NCI-H2029 treated with DMSO at 0.1 percent for 48 hours (cell line): ENCODE measurements around the gene GRIN2A.

Experiments used
- DNase-seq: peaks from one replicate; lab custom pipeline; 2025; lab: John Stamatoyannopoulos, UW

Gene GRIN2A

GRCh38 chr16:9911989-9912388 lies 270.2 kb downstream of the GRIN2A start:
- no peak for DNase-seq

- no peak for DNase-seq
These were observed 271.0 kb downstream of the GRIN2A start for GRCh38 chr16:9911231-9911630.

- DNase-seq = no peak
These were observed 273.0 kb downstream of the GRIN2A start for GRCh38 chr16:9909072-9909825.

- peak; percentile 11 for DNase-seq
These were observed 273.6 kb downstream of the GRIN2A start for GRCh38 chr16:9908613-9909012.

GRCh38 chr16:9907752-9908151 lies 274.5 kb downstream of the GRIN2A start:
- DNase-seq = no peak

- DNase-seq = no peak
These were observed 276.0 kb downstream of the GRIN2A start for GRCh38 chr16:9906218-9906617.

- no peak for DNase-seq
These were observed 277.7 kb downstream of the GRIN2A start for GRCh38 chr16:9904526-9904925.

GRCh38 chr16:9900576-9900975 lies 281.7 kb downstream of the GRIN2A start:
- DNase-seq = no peak

GRCh38 chr16:9898555-9898954 lies 283.7 kb downstream of the GRIN2A start:
- no peak for DNase-seq

- no peak for DNase-seq
These were observed 284.1 kb downstream of the GRIN2A start for GRCh38 chr16:9898124-9898523.

- DNase-seq = no peak
These were observed 286.4 kb downstream of the GRIN2A start for GRCh38 chr16:9895817-9896216.

GRCh38 chr16:9885876-9886275 lies 296.4 kb downstream of the GRIN2A start:
- no peak for DNase-seq

- DNase-seq = no peak
These were observed 296.8 kb downstream of the GRIN2A start for GRCh38 chr16:9885467-9885866.

GRCh38 chr16:9875981-9876380 lies 306.2 kb downstream of the GRIN2A start:
- peak; percentile 66 for DNase-seq

- DNase-seq = no peak
These were observed 308.0 kb downstream of the GRIN2A start for GRCh38 chr16:9874219-9874618.

- no peak for DNase-seq
These were observed 311.3 kb downstream of the GRIN2A start for GRCh38 chr16:9870962-9871361.

GRCh38 chr16:9869776-9870175 lies 312.5 kb downstream of the GRIN2A start:
- DNase-seq = no peak

- DNase-seq = no peak
These were observed 313.6 kb downstream of the GRIN2A start for GRCh38 chr16:9868606-9869149.

GRCh38 chr16:9867176-9867575 lies 315.1 kb downstream of the GRIN2A start:
- no peak for DNase-seq

GRCh38 chr16:9864461-9864860 lies 317.8 kb downstream of the GRIN2A start:
- DNase-seq = no peak

- DNase-seq = no peak
These were observed 319.9 kb downstream of the GRIN2A start for GRCh38 chr16:9862327-9862726.

GRCh38 chr16:9860876-9861275 lies 321.4 kb downstream of the GRIN2A start:
- DNase-seq = no peak

GRCh38 chr16:9859701-9860327 lies 322.4 kb downstream of the GRIN2A start:
- no peak for DNase-seq
